Lower leg skin (tissue), 3 donors: ENCODE results near the gene MAGEA2.
"Not testable (repeated sequence)": the region's sequence is repeated elsewhere in the genome, so short reads cannot be mapped to it uniquely, and the experiment has no call there.

Source experiments
- CTCF ChIP-seq, 3 donors: fragments of 450-650 bp; IDR thresholded peaks; one replicate each; pipeline ENCODE4 v1.5.1; 2016; ENCODE audit warnings: antibody characterized with exemption in 3 of 3, mild to moderate bottlenecking in 3 of 3, moderate library complexity in 2 of 3
- POLR2A ChIP-seq, 2 donors: fragments of 450-650 bp; IDR thresholded peaks; one replicate each; pipeline ENCODE4 v1.6.1; 2016 to 2017; ENCODE audit warnings: antibody characterized with exemption in 2 of 2, mild to moderate bottlenecking in 1 of 2, moderate library complexity in 1 of 2

GRCh38 chrX:152758918-152759317, 5.3 kb upstream of the MAGEA2 start, which contains the start of gene CSAG3:
- not testable (repeated sequence) for TF ChIP-seq POLR2A, CTCF (IDR thresholded peaks at IDR 0.05)
